Body of pancreas (tissue), 4 donors: Measurements from ENCODE around the gene ZFR2. TPM values are rescaled to one million over a fixed set of nuclear protein-coding genes. Genes with fewer than 3 reads are reported as not detected.

Experiments
- ATAC-seq: fragments of 150-250 bp; one replicate; pipeline ENCODE4 v1.9.1; 2016
- DNase-seq, 4 donors: peaks; one replicate each; pipeline ENCODE4 v3.0.0-alpha.2; 2019
- H3K27ac ChIP-seq, 4 donors: fragments of 200-600 bp; sonication (generic); 1 replicate in 3 of 4; 2 replicates in 1 of 4; pipeline versions ENCODE4 v1.5.1 to v1.6.1; 2016 to 2019; ENCODE audit warnings: mild to moderate bottlenecking in 1 of 4, mixed read lengths in 1 of 4, moderate library complexity in 1 of 4
- H3K27me3 ChIP-seq, 2 donors: fragments of 200-600 bp; sonication (generic); one replicate each; pipeline ENCODE4 v1.6.0; 2016; ENCODE audit warnings: mild to moderate bottlenecking in 1 of 2
- H3K36me3 ChIP-seq, 2 donors: fragments of 200-600 bp; sonication (generic); replicated peaks in 1 of 2; 2 replicates each; pipeline ENCODE4 v1.5.1; 2016; ENCODE audit warnings: low read depth in 2 of 2; ENCODE audit not compliant: insufficient read depth in 1 of 2
- H3K4me1 ChIP-seq: fragments of 200-600 bp; sonication (generic); one replicate; pipeline ENCODE4 v1.6.0; 2016
- H3K4me3 ChIP-seq, 2 donors: fragments of 200-600 bp; sonication (generic); 1 replicate in 1 of 2; 2 replicates in 1 of 2; pipeline ENCODE4 v1.5.1; 2016 to 2019
- H3K9me3 ChIP-seq, 3 donors: fragments of 200-600 bp; sonication (generic); 1 replicate in 2 of 3; 2 replicates in 1 of 3; pipeline ENCODE4 v1.5.1; 2016
- POLR2A ChIP-seq, 3 donors: fragments of 450-650 bp; IDR thresholded peaks; one replicate each; pipeline ENCODE4 v1.6.1; 2016; ENCODE audit warnings: antibody characterized with exemption in 3 of 3, mild to moderate bottlenecking in 2 of 3
- WGBS, 2 donors: methylation state at CpG; one replicate each; pipeline ENCODE4 v1.1.5; 2017; 5-methylcytosine and 5-hydroxymethylcytosine counted together
- intact Hi-C: fragments of 100-400 bp; cut with DNase I; formaldehyde crosslinking; loops from one replicate; pipeline ENCODE4 v1.15.1; 2023
- total RNA-seq, 2 donors: library from RNA; depleted of rRNA; stranded (reverse); fragments of >200 nt; gene quantifications; one replicate each; pipeline ENCODE4 v1.1.0, GENCODE V29; 2016
- TF ChIP-seq, protein P1 (sequence below), 7 experiments: fragments of 450-650 bp in 4 of 7; fragments of 200-600 bp in 3 of 7; sonication (generic) in 3 of 7; IDR thresholded peaks; one replicate each; pipeline ENCODE4 v1.5.1; 2016 to 2019; ENCODE audit warnings: antibody characterized with exemption in 7 of 7

The ZFR2 gene
- not detected for total RNA-seq

- peaks cover 0 to 17% of the 10 kb centered on the region in 2 donors for H3K27me3 ChIP-seq
- WGBS, 2 donors, result 7 to 24% methylated on average over 16 to 50 of the region's 62 CpGs
- DNase-seq, result no peak
- no peak for TF ChIP-seq POLR2A (IDR thresholded peaks at IDR 0.05)
- TF ChIP-seq, protein P1, sequence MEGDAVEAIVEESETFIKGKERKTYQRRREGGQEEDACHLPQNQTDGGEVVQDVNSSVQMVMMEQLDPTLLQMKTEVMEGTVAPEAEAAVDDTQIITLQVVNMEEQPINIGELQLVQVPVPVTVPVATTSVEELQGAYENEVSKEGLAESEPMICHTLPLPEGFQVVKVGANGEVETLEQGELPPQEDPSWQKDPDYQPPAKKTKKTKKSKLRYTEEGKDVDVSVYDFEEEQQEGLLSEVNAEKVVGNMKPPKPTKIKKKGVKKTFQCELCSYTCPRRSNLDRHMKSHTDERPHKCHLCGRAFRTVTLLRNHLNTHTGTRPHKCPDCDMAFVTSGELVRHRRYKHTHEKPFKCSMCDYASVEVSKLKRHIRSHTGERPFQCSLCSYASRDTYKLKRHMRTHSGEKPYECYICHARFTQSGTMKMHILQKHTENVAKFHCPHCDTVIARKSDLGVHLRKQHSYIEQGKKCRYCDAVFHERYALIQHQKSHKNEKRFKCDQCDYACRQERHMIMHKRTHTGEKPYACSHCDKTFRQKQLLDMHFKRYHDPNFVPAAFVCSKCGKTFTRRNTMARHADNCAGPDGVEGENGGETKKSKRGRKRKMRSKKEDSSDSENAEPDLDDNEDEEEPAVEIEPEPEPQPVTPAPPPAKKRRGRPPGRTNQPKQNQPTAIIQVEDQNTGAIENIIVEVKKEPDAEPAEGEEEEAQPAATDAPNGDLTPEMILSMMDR (IDR thresholded peaks at IDR 0.05), result no peak
- peaks cover 0 to 3% (median 0%) of the 10 kb centered on the region in 3 donors for H3K9me3 ChIP-seq
- ATAC-seq, result no peak
- peaks cover 6% of the 10 kb centered on the region for H3K4me1 ChIP-seq
- H3K4me3 ChIP-seq, result no peak within 1 kb of the TSS
- intact Hi-C loops, result no loop called here
- H3K27ac ChIP-seq, result no peak within 1 kb of the TSS
- no peaks in the 10 kb centered on the region for H3K36me3 ChIP-seq
Measured at GRCh38 chr19:3868770-3869456, at the start of gene ZFR2. Gene ZFR2, minus strand, starts transcription at chr19:3869038. Its CDS starts 21 bp downstream, at chr19:3869017.

DNA sequence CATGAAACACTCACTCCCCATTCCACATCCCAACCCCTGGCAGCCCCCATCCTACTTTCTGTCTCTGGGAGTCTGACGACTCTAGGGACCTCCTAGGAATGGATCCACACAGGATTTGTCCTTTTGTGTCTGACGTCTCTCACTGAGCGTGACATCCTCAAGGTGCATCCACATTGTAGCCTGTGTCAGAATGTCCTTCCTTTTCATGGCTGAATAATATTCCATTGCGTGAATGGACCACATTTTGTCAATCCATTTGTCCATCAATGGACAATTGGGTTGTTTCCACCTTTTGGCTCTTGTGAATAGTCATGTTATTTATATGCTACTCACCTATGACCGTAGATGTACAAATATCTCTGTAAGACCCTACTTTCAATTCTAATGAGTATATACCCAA lies 47.2 kb upstream of the ZFR2 start:
- ATAC-seq (no peak), DNase-seq (no peak)
- peaks cover 0 to 6% (median 0%) of the 10 kb centered on the region in 3 donors for H3K9me3 ChIP-seq
- 83% methylated on average over 5 of the region's 5 CpGs for WGBS, 2 donors
- intact Hi-C loops, result no loop called here
- no peaks in the 10 kb centered on the region for H3K36me3 ChIP-seq
- TF ChIP-seq POLR2A (IDR thresholded peaks at IDR 0.05), result no peak
- TF ChIP-seq, protein P1 (IDR thresholded peaks at IDR 0.05), result no peak
- no peak overlapping the region for H3K4me3 ChIP-seq
- H3K4me1 ChIP-seq, result no peaks in the 10 kb centered on the region
- H3K27ac ChIP-seq, result no peak overlapping the region
- H3K27me3 ChIP-seq, result no peaks in the 10 kb centered on the region

DNA sequence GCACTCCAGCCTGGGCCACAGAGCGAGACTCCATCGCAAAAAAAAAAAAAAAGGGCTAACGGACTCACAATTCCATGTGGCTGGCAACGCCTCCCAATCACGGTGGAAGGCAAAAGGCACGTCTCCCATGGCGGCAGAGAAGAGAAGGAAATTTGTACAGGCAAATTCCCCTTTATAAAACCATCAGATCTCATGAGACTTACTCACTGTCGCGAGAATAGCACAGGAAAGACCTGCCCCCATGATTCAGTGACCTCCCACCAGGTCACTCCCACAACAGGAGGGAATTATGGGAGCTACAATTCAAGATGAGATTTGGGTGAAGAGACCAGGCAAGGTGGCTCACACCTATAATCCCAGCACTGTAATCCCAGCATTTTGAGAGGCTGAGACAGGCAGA lies 45.4 kb upstream of the ZFR2 start:
- no peak for DNase-seq
- H3K9me3 ChIP-seq, result peaks cover 0 to 11% (median 0%) of the 10 kb centered on the region in 3 donors
- no peak for TF ChIP-seq POLR2A (IDR thresholded peaks at IDR 0.05)
- TF ChIP-seq, protein P1 (IDR thresholded peaks at IDR 0.05), result no peak
- no peak overlapping the region for H3K4me3 ChIP-seq
- no peaks in the 10 kb centered on the region for H3K4me1 ChIP-seq
- ATAC-seq, result no peak
- intact Hi-C loops, result no loop called here
- no peak overlapping the region for H3K27ac ChIP-seq
- 74 to 76% methylated on average over 7 to 9 of the region's 9 CpGs for WGBS, 2 donors
- no peaks in the 10 kb centered on the region for H3K36me3 ChIP-seq
- H3K27me3 ChIP-seq, result no peaks in the 10 kb centered on the region

DNA sequence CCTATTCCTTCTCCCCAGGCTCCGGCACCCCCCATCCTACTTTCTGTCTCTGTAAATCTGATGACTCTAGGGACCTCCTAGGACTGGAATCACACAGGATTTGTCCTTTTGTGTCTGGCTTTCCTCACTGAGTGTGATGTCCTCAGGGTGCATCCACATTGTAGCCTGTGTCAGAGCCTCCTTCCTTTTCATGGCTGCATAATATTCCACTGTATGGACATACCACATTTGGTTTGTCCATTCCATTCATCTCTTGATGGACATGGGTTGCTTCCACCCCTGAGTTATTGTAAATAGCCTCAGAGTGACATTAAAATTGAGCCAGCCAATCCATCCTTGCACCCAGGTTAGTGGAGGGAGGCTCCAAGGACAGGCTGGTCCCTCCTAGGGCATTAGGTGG lies 41.3 kb upstream of the ZFR2 start:
- Histone ChIP-seq H3K27me3 (no peaks in the 10 kb centered on the region), H3K27ac (no peak overlapping the region), H3K4me1 (no peaks in the 10 kb centered on the region), H3K4me3 (no peak overlapping the region), H3K36me3 (no peaks in the 10 kb centered on the region), H3K9me3 (peaks cover 0 to 11% (median 0%) of the 10 kb centered on the region in 3 donors)
- 86 to 100% methylated on average over 1 of the region's 1 CpG for WGBS, 2 donors
- DNase-seq, result no peak
- TF ChIP-seq POLR2A (IDR thresholded peaks at IDR 0.05), result no peak
- TF ChIP-seq, protein P1 (IDR thresholded peaks at IDR 0.05), result no peak
- no peak for ATAC-seq
- intact Hi-C loops, result no loop called here
